ENCODE data around the gene DRC7. TPM values are rescaled to one million over a fixed set of nuclear protein-coding genes. Genes with fewer than 3 reads are reported as not detected.

DRC7 gene
- total and polyA plus RNA-seq, 9 of the 15 experiments (the other 6 are each of a cell fraction or from before 2014, with no cell fraction given) = 0.04 to 0.33 (median 0.12) TPM; not detected in 3

- Histone ChIP-seq H3K79me2 (ENCODE audit: control insufficient read depth, insufficient read depth, low read length) (no peaks in the 10 kb centered on the region), H3K27ac (ENCODE audit: extremely low read depth, low read depth, low read length) (no peak overlapping the region), H2AFZ (ENCODE audit: low read depth, low read length) (no peak overlapping the region), H3K9ac (ENCODE audit: insufficient read depth in 1 of 2, low read depth in 2 of 2, low read length in 2 of 2) (no peak overlapping the region), H3K4me1 (replicated peaks in 1 of 2; ENCODE audit: control insufficient read depth in 2 of 2, insufficient read depth in 2 of 2, low read length in 2 of 2) (peaks cover 2 to 18% of the 10 kb centered on the region in 2 experiments), H3K4me3 (no peak overlapping the region), H4K20me1 (replicated peaks; ENCODE audit: control insufficient read depth, insufficient read depth, low read length) (no peaks in the 10 kb centered on the region), H3K4me2 (ENCODE audit: insufficient read depth, low read length) (no peak overlapping the region), H3K36me3 (ENCODE audit: control insufficient read depth, insufficient read depth, low read length) (peaks cover 36% of the 10 kb centered on the region; the same call in 2 of the 3 replicates), H3K27me3 (ENCODE audit: control insufficient read depth in 2 of 2, insufficient read depth in 2 of 2, low read length in 2 of 2) (no peaks in the 10 kb centered on the region), H3K9me1 (ENCODE audit: control insufficient read depth, insufficient read depth, low read length) (no peaks in the 10 kb centered on the region), H3K9me3 (replicated peaks; ENCODE audit: control insufficient read depth, insufficient read depth, low read depth, low read length) (no peaks in the 10 kb centered on the region)
- CTCF ChIA-PET (ENCODE audit: low intra/inter-chr PET ratio) = no interaction called here
- FAIRE-seq (no peak), ATAC-seq (no peak), DNase-seq (ENCODE audit: extremely low read depth in 1 of 4, low spot score in 3 of 4) (no peak)
- in situ Hi-C loops (cut with MboI) (no loop called here), intact Hi-C loops (cut with micrococcal nuclease) (no loop called here)
- POLR2A ChIA-PET = no interaction called here
- BruUV-seq (replicated peaks) = no TSS peak
- WGBS (ENCODE audit: insufficient coverage, low coverage, missing lambda C conversion rate) = 86% methylated on average over 12 of the region's 12 CpGs
- TF ChIP-seq FOXJ3 (CRISPR knock-in tag; IDR thresholded peaks at IDR 0.05) = no peak
- no peak for TF ChIP-seq ETS2 (tag; IDR thresholded peaks at IDR 0.05; ENCODE audit: borderline replicate concordance, poor library complexity, severe bottlenecking)
- no peak for TF ChIP-seq EHMT2 (IDR thresholded peaks at IDR 0.05)
- TF ChIP-seq ILK (tag; IDR thresholded peaks at IDR 0.05; ENCODE audit: borderline replicate concordance, low read depth) = no peak
- TF ChIP-seq ZNF766 (CRISPR knock-in tag; conservative IDR thresholded peaks at IDR 0.05) = no peak
- TF ChIP-seq BRF2 (IDR thresholded peaks at IDR 0.05; ENCODE audit: borderline replicate concordance, insufficient read depth, insufficient read length) = no peak
- TF ChIP-seq ATF2 (CRISPR knock-in tag; IDR thresholded peaks at IDR 0.05) = no peak
- TF ChIP-seq CLOCK (CRISPR knock-in tag; IDR thresholded peaks at IDR 0.05; ENCODE audit: borderline replicate concordance) = no peak
- no peak for TF ChIP-seq ELK1 (CRISPR knock-in tag; IDR thresholded peaks at IDR 0.05)
- TF ChIP-seq NCOA4 (IDR thresholded peaks at IDR 0.05; ENCODE audit: partially characterized antibody) = no peak
- no peak for TF ChIP-seq TCF7 (IDR thresholded peaks at IDR 0.05; ENCODE audit: borderline replicate concordance)
- TF ChIP-seq NR2F6 (CRISPR knock-in tag; IDR thresholded peaks at IDR 0.05) = no peak
- no peak for TF ChIP-seq ZNF717 (CRISPR knock-in tag; IDR thresholded peaks at IDR 0.05)
- TF ChIP-seq ZNF316 (IDR thresholded peaks at IDR 0.05) = no peak
- no peak for TF ChIP-seq GATA2 (CRISPR knock-in tag; IDR thresholded peaks at IDR 0.05)
- TF ChIP-seq ZNF589 (CRISPR knock-in tag; IDR thresholded peaks at IDR 0.05; ENCODE audit: low read depth) = no peak
Measured at GRCh38 chr16:57747496-57747895, 52.9 kb downstream of the DRC7 start.
